Activated CD4-positive, alpha-beta T cell treated with anti-CD3 and anti-CD28 coated beads for 1 hour (primary cell): ENCODE data around the gene SORCS2.
"Not testable (repeated sequence)": the region's sequence is repeated elsewhere in the genome, so short reads cannot be mapped to it uniquely, and the experiment has no call there.

Experiments used
- DNase-seq: peaks from one replicate; pipeline ENCODE4 v3.0.0-alpha.2; 2020

SORCS2 gene

DNA sequence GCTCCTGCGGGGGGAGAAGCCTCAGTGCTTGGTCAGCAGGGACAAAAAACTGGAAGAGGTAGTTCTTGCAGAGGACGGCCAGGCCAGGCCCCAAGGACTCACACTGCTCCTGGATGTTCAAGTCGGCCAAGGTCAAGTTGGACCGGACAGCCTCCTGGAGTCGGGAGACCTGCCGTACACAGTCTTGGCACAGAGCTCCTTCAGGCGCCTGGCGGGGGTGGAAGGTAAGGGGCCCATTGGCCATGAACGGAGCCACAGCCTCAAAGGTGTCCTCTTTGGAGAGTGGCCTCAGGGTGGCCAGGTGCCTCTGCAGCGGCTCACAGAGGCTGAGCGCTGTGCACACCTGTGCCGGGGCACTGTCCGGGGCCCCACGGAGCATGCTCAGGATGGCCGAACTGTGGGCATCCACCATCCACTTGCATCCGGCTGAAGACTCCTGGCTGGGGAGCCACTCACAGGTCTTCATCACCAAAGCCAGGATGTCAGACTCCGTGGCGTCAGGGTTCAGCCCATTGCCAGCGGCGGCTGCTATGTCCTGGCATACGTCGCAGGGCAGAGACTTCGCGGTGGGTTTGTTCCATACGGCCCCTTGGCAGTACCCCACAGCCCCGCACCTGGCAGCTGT lies 241.9 kb downstream of the SORCS2 start:
- DNase-seq = no peak

DNA sequence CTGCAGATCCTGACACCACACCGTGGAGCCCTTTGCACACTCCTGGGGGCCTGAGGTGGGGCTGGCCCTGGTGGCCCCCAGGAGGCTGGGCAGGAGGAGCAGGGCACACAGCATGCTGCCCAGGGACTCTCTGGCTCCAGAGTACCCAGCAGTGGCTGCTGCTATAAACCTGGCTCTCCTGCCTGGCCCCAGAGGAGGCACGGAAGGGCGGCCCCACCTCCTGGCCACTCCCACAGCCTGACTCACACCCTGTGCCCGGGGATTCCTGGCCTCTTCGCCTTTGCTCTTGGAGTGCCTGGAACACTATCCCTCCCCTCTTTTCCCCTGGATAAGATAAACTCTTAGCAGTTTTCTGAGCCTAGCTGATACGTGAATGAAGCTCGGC lies 242.4 kb downstream of the SORCS2 start, which contains the start of gene PSAPL1:
Gene PSAPL1, minus strand, starts transcription at position 165 of the 385 bp plus-strand sequence. Its CDS starts 51 bp downstream, at position 114.
- no peak for DNase-seq

DNA sequence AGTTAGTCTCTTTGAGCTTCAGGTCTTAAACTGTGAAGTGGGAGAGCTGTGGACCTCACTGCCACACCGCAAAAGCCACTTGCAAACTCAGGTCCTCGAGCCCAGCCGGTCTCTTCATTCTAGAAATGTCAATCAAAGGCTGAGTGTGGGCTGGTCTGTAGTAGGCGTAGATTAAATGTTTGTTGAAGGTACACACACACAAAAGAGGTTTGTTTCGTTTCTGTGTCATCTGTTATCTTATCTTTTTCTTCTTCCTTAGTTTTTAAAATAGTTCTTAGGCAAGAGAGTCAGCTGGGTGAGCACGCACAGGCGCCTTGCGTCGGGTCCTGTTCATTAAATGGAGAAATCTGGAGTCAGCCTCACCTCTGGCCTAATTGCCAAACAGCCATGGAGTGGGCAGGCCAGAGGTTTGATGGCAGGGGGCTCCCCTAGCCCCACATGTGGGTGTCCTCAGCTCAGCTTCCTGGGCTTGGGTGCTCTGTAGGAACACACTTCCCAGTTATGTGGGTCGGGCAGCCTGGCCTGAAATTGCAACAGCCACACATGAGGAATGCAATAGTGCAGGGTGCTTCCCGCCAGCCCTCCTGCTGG lies 243.2 kb downstream of the SORCS2 start:
- DNase-seq = no peak

- DNase-seq = no peak
These were observed 243.9 kb downstream of the SORCS2 start for GRCh38 chr4:7436256-7436655.

DNA sequence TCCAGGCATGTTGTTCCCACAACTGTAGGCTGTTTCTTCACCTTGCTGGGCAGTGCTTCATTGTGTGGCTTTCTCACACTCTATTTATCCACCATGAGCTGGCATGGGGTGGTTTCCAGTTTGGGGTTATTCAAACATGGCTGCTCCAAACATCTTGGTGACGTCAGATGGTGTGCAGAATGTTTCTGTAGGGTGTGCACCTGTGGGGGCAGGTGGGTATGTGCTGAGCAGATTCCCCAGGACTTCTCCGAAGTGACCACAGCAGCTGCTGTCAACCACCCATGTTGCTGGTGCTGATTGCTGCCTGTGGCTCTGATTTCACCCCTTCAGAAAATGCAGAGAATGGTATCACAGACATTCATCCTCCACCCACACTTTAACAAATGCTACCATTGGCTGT lies 247.4 kb downstream of the SORCS2 start:
- DNase-seq = no peak

DNA sequence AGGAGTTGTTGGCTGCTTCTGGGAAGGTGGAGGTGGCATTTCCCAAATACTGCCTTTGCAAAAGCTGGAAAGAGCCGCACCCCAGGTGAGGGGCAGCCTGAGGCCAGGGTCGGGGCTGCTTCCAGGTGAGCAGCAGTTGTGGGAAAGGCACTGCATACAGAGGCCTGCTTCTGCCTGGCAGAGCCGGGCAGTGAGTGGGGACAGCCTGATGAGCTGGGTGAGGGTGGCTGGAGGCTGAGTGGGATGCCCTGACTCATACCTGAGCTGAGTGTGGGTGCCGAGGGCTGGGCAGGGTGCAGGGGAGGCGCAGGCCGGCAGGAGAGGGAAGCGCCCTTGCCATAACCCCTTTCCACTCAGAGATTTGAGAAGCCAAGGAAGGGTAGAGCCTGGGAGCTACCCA lies 248.9 kb downstream of the SORCS2 start:
- DNase-seq = no peak

DNA sequence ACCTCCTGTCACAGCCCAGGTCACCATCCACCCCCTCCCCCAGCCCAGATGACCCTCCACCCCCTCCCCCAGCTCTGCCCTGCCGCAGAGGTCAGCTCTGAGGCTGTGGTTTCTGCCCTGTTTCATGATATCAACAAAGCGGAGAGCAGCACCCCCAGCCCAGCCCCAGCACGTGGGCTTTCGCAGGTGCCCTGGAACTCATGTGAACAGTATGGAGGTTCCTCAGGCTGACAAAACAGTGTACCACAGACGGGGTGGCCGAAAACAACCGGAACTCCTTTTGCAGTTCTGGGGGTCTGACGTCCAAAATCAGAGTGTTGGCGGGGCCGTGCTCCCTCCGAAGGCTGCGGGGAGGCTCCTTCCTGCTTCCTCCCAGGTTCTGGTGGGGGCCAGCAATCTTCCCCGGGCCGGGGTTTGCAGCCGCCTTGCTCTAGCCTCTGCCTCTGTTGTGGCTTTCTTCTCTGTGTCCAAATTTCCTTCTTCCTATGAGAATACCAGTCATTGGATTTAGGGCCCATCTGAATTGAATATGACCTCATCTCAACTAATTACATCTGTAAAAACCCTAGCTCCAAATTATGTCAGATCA lies 250.3 kb downstream of the SORCS2 start:
- no peak for DNase-seq

- DNase-seq = no peak
These were observed 252.0 kb downstream of the SORCS2 start for GRCh38 chr4:7444314-7444713.

DNA sequence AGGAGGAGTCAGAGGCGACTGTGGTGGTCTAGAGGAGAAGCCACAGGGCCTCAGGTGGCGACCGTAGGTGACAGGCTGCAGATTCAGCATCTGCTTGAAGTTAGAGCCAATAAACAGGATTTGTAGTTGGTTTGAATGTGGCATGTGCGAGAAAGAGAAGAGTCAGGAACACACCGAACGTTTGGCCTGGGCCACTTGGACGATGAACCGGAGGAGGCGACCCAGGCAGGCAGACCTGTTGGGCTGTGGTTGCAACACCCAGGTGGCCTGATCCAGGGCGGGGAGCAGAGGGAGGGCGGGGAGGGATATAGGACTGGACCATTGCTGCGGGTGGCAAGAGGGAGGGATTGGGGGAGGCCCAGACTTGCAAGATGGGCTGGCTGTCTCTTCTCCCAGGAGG lies 252.4 kb downstream of the SORCS2 start:
- no peak for DNase-seq

- no peak for DNase-seq
These were observed 254.9 kb downstream of the SORCS2 start for GRCh38 chr4:7447236-7447635.

GRCh38 chr4:7448036-7448435 lies 255.7 kb downstream of the SORCS2 start:
- DNase-seq = no peak

GRCh38 chr4:7450775-7451433 lies 258.6 kb downstream of the SORCS2 start:
- DNase-seq = no peak

DNA sequence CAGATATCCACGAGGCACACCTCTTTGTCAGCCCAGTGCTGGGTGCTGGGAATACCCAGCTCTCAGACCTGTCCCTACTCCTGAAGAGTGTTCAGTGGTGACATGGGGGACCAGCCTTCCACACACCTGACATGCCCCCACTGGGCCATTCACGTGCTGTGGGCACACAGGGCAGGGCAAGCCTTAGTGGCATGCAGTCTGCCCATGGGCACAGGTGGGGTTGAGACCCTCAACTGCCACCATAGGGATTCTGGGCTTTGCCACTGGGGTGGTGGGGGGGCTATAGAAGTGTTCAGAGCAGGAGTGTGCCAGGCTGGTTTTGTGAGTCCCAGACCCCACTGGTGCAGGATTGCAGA lies 259.1 kb downstream of the SORCS2 start:
- DNase-seq = no peak

DNA sequence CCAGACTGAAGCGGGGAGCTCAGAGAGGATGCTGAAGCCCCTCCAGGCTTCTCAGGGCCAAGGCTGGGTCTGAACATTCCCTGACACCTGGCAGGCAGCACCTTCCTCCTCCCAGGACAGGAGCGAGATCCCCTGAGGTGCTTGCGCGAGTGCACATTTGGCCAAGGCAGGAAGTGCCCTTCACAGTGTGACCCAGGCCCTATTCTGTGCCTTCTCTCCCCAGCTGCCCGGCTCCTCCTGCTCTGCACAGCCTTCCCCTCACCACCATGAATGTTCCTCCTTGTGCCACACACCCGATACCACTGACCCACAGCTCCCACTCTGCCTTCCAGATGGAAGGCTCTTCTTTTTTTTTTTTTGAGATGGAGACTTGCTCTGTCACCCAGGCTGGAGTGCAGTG lies 259.5 kb downstream of the SORCS2 start:
- no peak for DNase-seq

GRCh38 chr4:7452802-7453201 lies 260.5 kb downstream of the SORCS2 start:
- not testable (repeated sequence) for DNase-seq

- no peak for DNase-seq
These were observed 265.1 kb downstream of the SORCS2 start for GRCh38 chr4:7457201-7458065.

DNA sequence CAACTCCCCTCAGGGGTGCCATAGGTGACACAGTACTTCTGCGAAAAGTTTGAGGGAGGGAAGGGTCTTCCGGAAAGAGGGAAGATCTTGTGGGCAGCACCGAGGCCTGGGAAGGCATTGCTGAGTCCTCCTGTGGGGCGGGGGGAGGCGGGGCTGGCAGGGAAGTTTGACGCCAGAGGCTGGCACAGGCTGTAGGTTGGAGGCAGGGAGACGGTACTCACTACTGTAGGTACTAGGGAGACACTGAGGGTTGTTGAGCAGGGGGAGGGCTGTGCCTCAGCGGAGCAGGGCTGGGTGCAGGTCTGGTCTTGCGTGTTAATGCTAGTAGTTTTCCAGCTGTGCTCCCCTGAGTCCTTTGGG lies 265.7 kb downstream of the SORCS2 start:
- no peak for DNase-seq

DNA sequence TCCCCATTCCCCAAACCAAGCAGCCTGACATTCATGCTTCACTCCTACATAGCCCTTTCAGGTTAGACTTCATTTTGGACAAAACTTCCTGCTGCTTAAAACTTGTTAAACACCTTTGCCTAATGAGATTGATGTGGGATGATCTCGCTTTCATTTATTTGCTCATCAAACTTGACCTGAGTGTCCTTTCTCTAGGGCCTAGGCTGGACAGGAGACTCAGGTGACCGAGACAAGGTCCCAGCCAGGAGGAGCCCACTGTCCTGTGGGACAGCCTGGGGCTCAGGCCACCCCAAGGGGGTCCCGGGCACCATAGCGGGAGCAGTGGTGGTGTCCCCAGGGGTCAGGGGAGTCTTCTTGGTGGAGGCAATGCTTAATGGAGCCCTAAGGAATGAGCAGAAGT lies 266.1 kb downstream of the SORCS2 start:
- DNase-seq = no peak

DNA sequence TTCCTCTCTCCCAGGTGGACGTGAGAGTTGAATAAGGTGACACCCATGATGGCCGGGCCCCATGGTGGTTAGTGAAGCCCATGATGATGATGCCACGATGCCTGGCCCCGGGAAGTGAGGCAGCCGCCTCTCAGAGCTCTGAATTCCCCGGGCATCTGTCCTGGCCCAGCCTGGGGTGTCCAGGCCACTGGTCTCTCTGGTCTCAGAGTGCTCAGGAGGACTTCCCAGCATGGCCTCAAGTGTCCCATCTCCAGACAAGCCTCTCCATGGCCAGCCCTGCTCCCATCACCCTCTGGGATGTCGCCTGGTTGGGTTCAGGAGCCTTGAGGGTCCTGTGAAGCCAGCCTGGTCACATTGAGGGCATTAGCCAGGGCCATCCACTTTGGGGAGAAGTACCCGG lies 267.1 kb downstream of the SORCS2 start:
- no peak for DNase-seq

DNA sequence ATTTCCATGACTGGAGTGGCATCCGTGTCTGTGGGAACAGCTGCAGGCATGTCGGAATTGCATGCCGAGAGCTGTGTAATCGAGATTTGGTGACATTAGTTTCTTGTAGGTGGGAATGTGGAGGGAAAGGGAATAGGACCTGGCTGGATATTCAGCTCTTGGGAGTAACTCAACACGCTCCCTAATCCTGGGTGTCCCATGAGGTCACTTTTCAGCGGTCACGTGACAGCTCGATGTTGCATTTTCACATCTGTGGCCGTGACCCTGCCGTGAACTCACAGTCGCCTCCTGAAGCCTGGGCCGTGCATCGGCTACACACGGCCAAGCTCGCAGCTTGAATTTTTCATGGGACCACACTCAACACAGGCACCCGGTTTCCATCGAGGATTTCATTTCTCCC lies 268.2 kb downstream of the SORCS2 start:
- no peak for DNase-seq

- DNase-seq = no peak
These were observed 268.9 kb downstream of the SORCS2 start for GRCh38 chr4:7461230-7461629.

DNA sequence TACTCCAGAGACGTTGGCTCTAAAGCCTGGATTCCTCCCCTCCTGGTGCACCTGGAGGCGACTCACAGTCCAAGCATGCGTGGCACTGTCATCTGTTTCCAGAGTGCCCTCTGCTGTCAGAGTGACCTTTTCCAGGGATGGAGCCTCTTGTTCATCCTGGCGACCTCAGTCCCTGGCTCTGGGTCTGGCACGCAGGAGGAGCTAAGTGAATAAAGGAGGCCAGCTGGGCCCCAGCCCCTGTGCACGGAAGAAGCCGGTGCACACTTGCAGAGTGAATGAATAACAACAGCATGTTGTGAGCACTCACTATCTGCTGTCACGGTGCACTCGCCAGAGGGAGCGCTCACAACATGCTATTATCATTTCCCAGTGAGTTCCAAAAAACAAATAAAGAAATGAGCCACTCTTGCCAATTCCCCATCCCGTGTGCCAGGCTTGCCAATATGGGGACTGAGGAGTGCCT lies 270.2 kb downstream of the SORCS2 start:
- DNase-seq = no peak

- no peak for DNase-seq
These were observed 271.4 kb downstream of the SORCS2 start for GRCh38 chr4:7463566-7464258.
